Spleen (tissue), 11 donors: ENCODE results near the gene PLEKHN1. TPM values are rescaled to one million over a fixed set of nuclear protein-coding genes. Genes with fewer than 3 reads are reported as not detected.

ENCODE experiments used
- DNase-seq: peaks from one replicate; pipeline ENCODE4 v3.0.0-alpha.2; 2020
- H3K27ac ChIP-seq, 8 donors: fragments of 200-600 bp; sonication (generic) in 7 of 8; 1 replicate in 4 of 8; 2 replicates in 4 of 8; pipeline versions ENCODE4 v1.5.0 to v1.8.0; 2016 to 2021; ENCODE audit warnings: inconsistent platforms in 4 of 8, mild to moderate bottlenecking in 4 of 8, moderate library complexity in 1 of 8
- H3K27me3 ChIP-seq, 7 donors: fragments of 200-600 bp; sonication (generic) in 6 of 7; replicated peaks in 1 of 7; 1 replicate in 4 of 7; 2 replicates in 3 of 7; pipeline versions ENCODE4 v1.5.0 to v1.8.0; 2016 to 2021; ENCODE audit warnings: inconsistent platforms in 3 of 7, mild to moderate bottlenecking in 1 of 7
- H3K36me3 ChIP-seq, 6 donors: fragments of 200-600 bp; sonication (generic) in 5 of 6; 1 replicate in 4 of 6; 2 replicates in 2 of 6; pipeline versions ENCODE4 v1.5.0 to v1.8.0; 2016 to 2021; ENCODE audit warnings: inconsistent platforms in 2 of 6
- H3K4me1 ChIP-seq, 6 donors: fragments of 200-600 bp; sonication (generic) in 5 of 6; 1 replicate in 3 of 6; 2 replicates in 3 of 6; pipeline versions ENCODE4 v1.5.0 to v1.8.0; 2016 to 2021; ENCODE audit warnings: inconsistent platforms in 3 of 6
- H3K4me3 ChIP-seq, 8 donors: fragments of 200-600 bp; sonication (generic) in 7 of 8; 1 replicate in 4 of 8; 2 replicates in 4 of 8; pipeline versions ENCODE4 v1.5.0 to v1.8.0; 2016 to 2021; ENCODE audit warnings: inconsistent platforms in 4 of 8, mild to moderate bottlenecking in 4 of 8, moderate library complexity in 2 of 8
- H3K9me3 ChIP-seq, 8 donors: fragments of 200-600 bp; sonication (generic) in 7 of 8; 1 replicate in 4 of 8; 2 replicates in 4 of 8; pipeline versions ENCODE4 v1.5.0 to v1.8.0; 2016 to 2021; ENCODE audit warnings: inconsistent platforms in 4 of 8
- CTCF ChIP-seq, 11 experiments: fragments of 200-600 bp in 7 of 11; fragments of 450-650 bp in 4 of 11; sonication (generic) in 4 of 11; IDR thresholded peaks in 8 of 11; conservative IDR thresholded peaks in 3 of 11; 1 replicate in 7 of 11; 2 replicates in 4 of 11; pipeline versions ENCODE4 v1.4.0 to v1.8.0; 2016 to 2021; ENCODE audit warnings: antibody characterized with exemption in 11 of 11, inconsistent platforms in 4 of 11, mild to moderate bottlenecking in 1 of 11
- POLR2A ChIP-seq, 3 donors: fragments of 450-650 bp; IDR thresholded peaks; one replicate each; pipeline ENCODE4 v1.5.1; 2017; ENCODE audit warnings: antibody characterized with exemption in 3 of 3, mild to moderate bottlenecking in 1 of 3
- POLR2AphosphoS5 ChIP-seq, 3 donors: sonication (generic); formaldehyde crosslinking; IDR thresholded peaks; one replicate each; pipeline ENCODE4 v1.5.1; 2017; ENCODE audit warnings: antibody characterized with exemption in 3 of 3
- WGBS, 5 donors: extraction: QIAGEN DNeasy Blood & Tissue Kit in 3 of 5; methylation state at CpG; one replicate each; pipeline versions ENCODE4 v1.1.5 to v1.1.7; 2013 to 2018; 5-methylcytosine and 5-hydroxymethylcytosine counted together
- intact Hi-C: fragments of 100-400 bp; cut with DNase I; formaldehyde crosslinking; loops from one replicate; pipeline ENCODE4 v1.15.0; 2023; ENCODE audit warnings: low total_unique reads
- polyA plus RNA-seq, 3 donors: library from polyadenylated mRNA; stranded (reverse); fragments of 200-250 nt; gene quantifications; one replicate each; pipeline ENCODE4 v1.2.1, GENCODE V29; 2013
- total RNA-seq, 7 donors: library from RNA; depleted of rRNA in 3 of 7; stranded (reverse); fragments of >200 nt in 3 of 7; fragmentation: NEBNext Ultra II Directional in 4 of 7; extraction: Animal tissue kit (Norgen Biotek cat#: 25700) in 4 of 7; gene quantifications; one replicate each; pipeline versions ENCODE4 v1.1.0 to v1.2.1, GENCODE V29; 2016 to 2021
- donor health status: healthy with polysubstance abuse.
- donor health status: DM: no; HTN: no; CAD: no; lungs with moderate emphysema.
- donor health status: DM: no; HTN: no; CAD: no.
- donor health status: Bipolar disorder and iron deficiency.
- donor health status: healthy.
- donor health status: DM: no; HTN: no; CAD: no.
- donor health status: DM: yes; HTN: yes; CAD: no.

The PLEKHN1 gene
- total and polyA plus RNA-seq, 10 donors, result 0.17 to 2.2 (median 0.95) TPM

GRCh38 chr1:995665-996633 lies 29.7 kb downstream of the PLEKHN1 start:
- intact Hi-C loops, result no loop called here
- 27 to 33% (median 28%) methylated on average over 20 to 30 of the region's 30 CpGs for WGBS, 5 donors
- Histone ChIP-seq H3K27me3 (peaks cover 6 to 93% (median 49%) of the 10 kb centered on the region in 7 donors), H3K4me1 (peaks cover 5 to 53% (median 37%) of the 10 kb centered on the region in 6 donors), H3K27ac (no peak overlapping the region), H3K9me3 (peaks cover 0 to 17% (median 11%) of the 10 kb centered on the region in 8 donors), H3K4me3 (no peak overlapping the region), H3K36me3 (peaks cover 0 to 5% (median 0%) of the 10 kb centered on the region in 6 donors)
- no peak for TF ChIP-seq POLR2A (IDR thresholded peaks at IDR 0.05)
- no peak for TF ChIP-seq CTCF (IDR thresholded peaks at IDR 0.05 in 8 of 11, conservative IDR thresholded peaks at IDR 0.05 in 3 of 11)
- no peak for TF ChIP-seq POLR2AphosphoS5 (IDR thresholded peaks at IDR 0.05)
- DNase-seq, result peak; percentile 71

GRCh38 chr1:996851-997712 lies 30.8 kb downstream of the PLEKHN1 start:
- intact Hi-C loops, result no loop called here
- peaks cover 0 to 6% (median 3%) of the 10 kb centered on the region in 8 donors for H3K9me3 ChIP-seq
- WGBS, 5 donors, result 43 to 51% (median 46%) methylated on average over 20 to 24 of the region's 24 CpGs
- H3K27me3 ChIP-seq, result peaks cover 6 to 94% (median 57%) of the 10 kb centered on the region in 7 donors
- peaks cover 0 to 5% (median 0%) of the 10 kb centered on the region in 6 donors for H3K36me3 ChIP-seq
- H3K4me3 ChIP-seq, result no peak overlapping the region
- H3K27ac ChIP-seq, result no peak overlapping the region
- TF ChIP-seq POLR2A (IDR thresholded peaks at IDR 0.05) (no peak), CTCF (IDR thresholded peaks at IDR 0.05 in 8 of 11, conservative IDR thresholded peaks at IDR 0.05 in 3 of 11) (no peak), POLR2AphosphoS5 (IDR thresholded peaks at IDR 0.05) (no peak)
- no peak for DNase-seq
- peaks cover 5 to 64% (median 48%) of the 10 kb centered on the region in 6 donors for H3K4me1 ChIP-seq

GRCh38 chr1:997713-997992 lies 31.4 kb downstream of the PLEKHN1 start:
- peaks cover 6 to 98% (median 57%) of the 10 kb centered on the region in 7 donors for H3K27me3 ChIP-seq
- H3K36me3 ChIP-seq, result peaks cover 0 to 5% (median 0%) of the 10 kb centered on the region in 6 donors
- WGBS, 5 donors, result 55 to 65% (median 63%) methylated on average over 3 of the region's 3 CpGs
- intact Hi-C loops, result no loop called here
- no peak overlapping the region for H3K27ac ChIP-seq
- peaks cover 0 to under 1% (median 0%) of the 10 kb centered on the region in 8 donors for H3K9me3 ChIP-seq
- DNase-seq, result no peak
- peaks cover 5 to 69% (median 50%) of the 10 kb centered on the region in 6 donors for H3K4me1 ChIP-seq
- TF ChIP-seq POLR2AphosphoS5 (IDR thresholded peaks at IDR 0.05), result no peak
- H3K4me3 ChIP-seq, result peak overlapping the region in 3 of 8 donors; percentile 8 to 54 (median 48)

- H3K4me3 ChIP-seq, result peak overlapping the region in 7 of 8 donors; percentile 46 to 79 (median 54)
- peaks cover 0 to 5% (median 0%) of the 10 kb centered on the region in 6 donors for H3K36me3 ChIP-seq
- peak overlapping the region in 1 of 8 donors; percentile 93 for H3K27ac ChIP-seq
- intact Hi-C loops, result no loop called here
- 15 to 28% (median 18%) methylated on average over 21 to 75 of the region's 75 CpGs for WGBS, 5 donors
- peak; percentile 64 for DNase-seq
- peaks cover 5 to 69% (median 50%) of the 10 kb centered on the region in 6 donors for H3K4me1 ChIP-seq
- H3K9me3 ChIP-seq, result no peaks in the 10 kb centered on the region
- TF ChIP-seq CTCF (IDR thresholded peaks at IDR 0.05 in 8 of 11, conservative IDR thresholded peaks at IDR 0.05 in 3 of 11), result no peak
- H3K27me3 ChIP-seq, result peaks cover 6 to 100% (median 59%) of the 10 kb centered on the region in 7 donors
Measured at GRCh38 chr1:997993-998744, 31.9 kb downstream of the PLEKHN1 start.
